GM12872 (cell line): ENCODE measurements around the gene RBMS1.

Experiments
- CTCF ChIP-seq: IDR thresholded peaks from 3 replicates; pipeline ENCODE4 v1.5.1; 2011; ENCODE audit warnings: low read depth, mild to moderate bottlenecking, low read length, moderate library complexity; ENCODE audit not compliant: insufficient read depth

Gene RBMS1

GRCh38 chr2:160373263-160373662, 120.3 kb downstream of the RBMS1 start:
- TF ChIP-seq CTCF = no peak

- TF ChIP-seq CTCF = no peak
Measured at GRCh38 chr2:160372585-160372984, 121.0 kb downstream of the RBMS1 start.

- TF ChIP-seq CTCF = no peak
Measured at GRCh38 chr2:160372010-160372356, 121.6 kb downstream of the RBMS1 start.

GRCh38 chr2:160371251-160372009, 122.2 kb downstream of the RBMS1 start:
- no peak for TF ChIP-seq CTCF

DNA sequence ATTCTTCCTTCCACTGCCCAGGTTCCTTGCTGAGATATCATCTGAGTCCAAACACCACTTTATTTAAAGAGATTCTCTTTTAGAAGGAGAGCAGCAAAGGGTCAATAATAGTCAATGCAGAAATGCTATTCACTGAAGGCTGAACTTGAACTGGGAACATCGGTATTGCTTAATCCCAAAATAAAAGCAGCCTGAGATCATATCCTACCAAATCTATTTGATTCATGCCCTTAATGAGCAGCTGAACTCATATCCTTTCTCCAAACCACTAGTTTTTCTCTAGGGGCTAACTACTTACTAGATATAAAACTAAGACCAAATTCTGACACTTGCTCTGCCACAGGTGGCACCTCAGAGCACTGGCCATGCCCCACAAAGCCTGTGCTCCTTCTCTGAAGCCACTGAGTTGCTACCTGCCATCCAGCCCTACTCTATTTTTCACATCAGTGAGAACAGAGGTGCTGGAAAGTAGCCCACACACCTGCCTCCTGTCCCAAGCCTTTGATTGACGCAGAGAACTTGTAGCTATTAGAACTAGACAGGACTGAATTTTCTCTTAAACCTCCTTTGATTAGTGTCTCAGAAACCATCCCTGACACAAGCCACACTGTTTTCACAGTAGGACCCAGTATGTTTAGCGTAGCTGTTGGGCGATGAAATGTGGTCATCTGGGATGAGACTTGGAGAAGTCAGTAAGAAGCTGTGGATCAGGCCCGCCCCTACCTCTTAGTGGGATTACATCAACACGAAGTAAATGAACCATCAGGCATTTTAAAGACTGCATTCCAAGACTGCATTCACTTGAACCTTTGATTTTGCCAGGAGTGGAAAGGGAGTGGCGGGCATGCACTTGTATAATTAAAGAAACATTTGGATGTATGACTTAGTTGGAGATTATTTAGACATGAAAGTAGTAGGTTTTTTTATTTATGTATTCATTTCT, 124.3 kb downstream of the RBMS1 start:
- TF ChIP-seq CTCF = no peak

DNA sequence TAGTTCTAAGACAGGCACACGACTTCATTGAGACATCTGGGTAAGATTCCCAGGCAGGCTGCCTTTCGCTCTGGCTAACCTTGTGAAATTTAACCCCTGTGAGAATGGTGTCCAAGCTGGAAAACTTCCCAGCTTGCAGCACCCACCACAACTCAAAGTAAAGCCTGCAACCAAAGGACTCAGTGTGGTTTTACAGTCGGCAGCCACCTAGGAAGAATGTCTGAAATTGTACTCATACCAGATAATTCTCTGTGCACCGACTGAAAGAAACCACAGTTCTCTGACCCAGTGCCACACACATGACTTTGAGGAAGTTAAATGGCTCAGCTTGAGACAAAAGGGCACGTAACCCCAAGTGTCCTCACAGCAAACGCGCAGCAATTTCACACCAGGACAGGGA, 125.7 kb downstream of the RBMS1 start:
- no peak for TF ChIP-seq CTCF

GRCh38 chr2:160366474-160366873, 127.1 kb downstream of the RBMS1 start:
- TF ChIP-seq CTCF = no peak
